GM12874 (cell line): ENCODE results near the gene GJA9.

Source experiments
- CTCF ChIP-seq: IDR thresholded peaks from 2 replicates; pipeline ENCODE4 v1.5.1; 2011; ENCODE audit warnings: low read depth, mild to moderate bottlenecking, control low read depth, low read length, moderate library complexity; ENCODE audit not compliant: insufficient read depth

The GJA9 gene

GRCh38 chr1:38858833-38859560 is 22.4 kb downstream of the GJA9 start:
- TF ChIP-seq CTCF, result no peak

GRCh38 chr1:38852780-38853179 is 28.6 kb downstream of the GJA9 start:
- TF ChIP-seq CTCF, result no peak

- TF ChIP-seq CTCF, result no peak
These were observed 33.3 kb downstream of the GJA9 start for GRCh38 chr1:38848071-38848470.

GRCh38 chr1:38846210-38846609 is 35.2 kb downstream of the GJA9 start:
- TF ChIP-seq CTCF, result no peak

GRCh38 chr1:38840281-38840680 is 41.1 kb downstream of the GJA9 start:
- no peak for TF ChIP-seq CTCF

- TF ChIP-seq CTCF, result no peak
These were observed 42.0 kb downstream of the GJA9 start for GRCh38 chr1:38839363-38839762.

GRCh38 chr1:38834937-38835827 is 46.2 kb downstream of the GJA9 start:
- peak; percentile 65 for TF ChIP-seq CTCF
